ENCODE data around the gene KAZN. TPM values are rescaled to one million over a fixed set of nuclear protein-coding genes. Genes with fewer than 3 reads are reported as not detected.
A peak's percentile ranks its signal among the peaks of the same experiment; 100 is the strongest.

KAZN gene
- total RNA-seq, 8 experiments from 2014 or later: 16.9 to 31.4 (median 21.4) TPM

DNA sequence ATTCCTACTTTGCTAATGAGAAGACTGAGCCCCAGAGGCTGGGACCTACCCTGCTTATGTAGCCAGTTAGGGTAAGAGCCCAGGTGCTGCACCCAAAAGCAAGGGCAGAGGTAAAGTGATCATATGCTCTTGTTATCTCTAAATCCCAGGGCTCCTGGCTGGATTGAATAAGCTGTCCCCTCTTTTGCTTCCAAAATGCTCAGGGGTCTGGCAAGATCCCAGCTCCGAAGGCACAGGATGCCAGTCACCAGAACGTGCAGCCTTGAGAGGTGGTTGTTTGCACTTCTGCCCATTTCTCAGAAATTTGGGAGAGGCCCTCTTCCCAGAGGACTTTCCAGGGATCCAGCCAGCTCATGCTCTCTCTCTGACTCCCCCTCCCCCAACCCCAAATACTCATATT lies 412.7 kb downstream of the KAZN start:
- Histone ChIP-seq H3K27ac (no peak overlapping the region), H3K4me3 (no peak overlapping the region), H3K4me1 (replicated peaks in 1 of 2) (peaks cover 3% of the 10 kb centered on the region in 2 donors)
- 55 to 94% (median 72%) methylated on average over 1 to 2 of the region's 2 CpGs; no CpG with 5 or more reads in 4 of the 10 experiments for WGBS, 10 experiments
- in situ Hi-C loops (cut with MboI; ENCODE audit: low pct_unique_long_range_greater_than_20kb in 2 of 9, low sequenced_read_pairs in 9 of 9, unreplicated experiment in 9 of 9): no loop called here
- ATAC-seq (replicated peaks in 6 of 8): no peak

- peak in 3 of 8 experiments; percentile 47 to 60 (median 57) for ATAC-seq (replicated peaks in 6 of 8)
- H3K4me1 ChIP-seq (replicated peaks in 1 of 2): peaks cover 3% of the 10 kb centered on the region in 2 donors
- H3K4me3 ChIP-seq: no peak overlapping the region
- no peak overlapping the region for H3K27ac ChIP-seq
- in situ Hi-C loops (cut with MboI; ENCODE audit: low pct_unique_long_range_greater_than_20kb in 2 of 9, low sequenced_read_pairs in 9 of 9, unreplicated experiment in 9 of 9): no loop called here
- 19 to 93% (median 51%) methylated on average over 2 to 8 of the region's 8 CpGs; no CpG with 5 or more reads in 4 of the 10 experiments for WGBS, 10 experiments
Observed at GRCh38 chr1:15011661-15012060, 413.2 kb downstream of the KAZN start.

- 69 to 100% (median 84%) methylated on average over 1 to 8 of the region's 8 CpGs; no CpG with 5 or more reads in 3 of the 10 experiments for WGBS, 10 experiments
- H3K4me1 ChIP-seq (replicated peaks in 1 of 2): peaks cover 3% of the 10 kb centered on the region in 2 donors
- in situ Hi-C loops (cut with MboI; ENCODE audit: low pct_unique_long_range_greater_than_20kb in 2 of 9, low sequenced_read_pairs in 9 of 9, unreplicated experiment in 9 of 9): no loop called here
- no peak overlapping the region for H3K27ac ChIP-seq
- no peak for ATAC-seq (replicated peaks in 6 of 8)
- H3K4me3 ChIP-seq: no peak overlapping the region
Observed at GRCh38 chr1:15012822-15013221, 414.3 kb downstream of the KAZN start.

- in situ Hi-C loops (cut with MboI; ENCODE audit: low pct_unique_long_range_greater_than_20kb in 2 of 9, low sequenced_read_pairs in 9 of 9, unreplicated experiment in 9 of 9): no loop called here
- ATAC-seq (replicated peaks in 6 of 8): no peak
- Histone ChIP-seq H3K4me1 (replicated peaks in 1 of 2) (peaks cover 0 to 3% of the 10 kb centered on the region in 2 donors), H3K27ac (no peak overlapping the region), H3K4me3 (no peak overlapping the region)
- 60 to 100% (median 90%) methylated on average over 2 to 8 of the region's 8 CpGs; no CpG with 5 or more reads in 3 of the 10 experiments for WGBS, 10 experiments
Observed at GRCh38 chr1:15013767-15014166, 415.3 kb downstream of the KAZN start.

- H3K4me3 ChIP-seq: no peak overlapping the region
- peak in 4 of 8 experiments; percentile 34 to 91 (median 70) for ATAC-seq (replicated peaks in 6 of 8)
- H3K4me1 ChIP-seq (replicated peaks in 1 of 2): peaks cover 0 to 3% of the 10 kb centered on the region in 2 donors
- 13 to 87% (median 74%) methylated on average over 3 to 10 of the region's 10 CpGs; no CpG with 5 or more reads in 3 of the 10 experiments for WGBS, 10 experiments
- in situ Hi-C loops (cut with MboI; ENCODE audit: low pct_unique_long_range_greater_than_20kb in 2 of 9, low sequenced_read_pairs in 9 of 9, unreplicated experiment in 9 of 9): no loop called here
- no peak overlapping the region for H3K27ac ChIP-seq
Observed at GRCh38 chr1:15014516-15014915, 416.0 kb downstream of the KAZN start.

DNA sequence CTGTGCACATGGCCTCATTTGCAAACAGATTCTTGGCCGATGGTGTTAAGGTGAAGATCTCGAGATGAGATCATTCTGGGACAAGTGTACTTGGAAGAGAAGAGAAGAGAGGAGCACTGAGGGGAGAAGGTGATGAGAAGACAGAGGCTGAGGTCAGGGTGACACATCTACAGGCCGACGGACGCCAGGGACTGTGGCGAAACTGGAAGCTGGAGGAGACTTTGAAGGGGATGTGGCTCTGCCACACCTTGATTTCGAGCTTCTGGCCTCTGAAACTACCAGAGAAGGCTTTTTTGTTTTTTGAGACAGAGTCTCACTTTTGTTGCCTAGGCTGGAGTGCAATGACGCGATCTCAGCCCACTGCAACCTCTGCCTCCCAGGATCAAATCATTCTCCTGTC lies 417.5 kb downstream of the KAZN start:
- in situ Hi-C loops (cut with MboI; ENCODE audit: low pct_unique_long_range_greater_than_20kb in 2 of 9, low sequenced_read_pairs in 9 of 9, unreplicated experiment in 9 of 9): no loop called here
- Histone ChIP-seq H3K4me1 (replicated peaks in 1 of 2) (peaks cover 0 to 3% of the 10 kb centered on the region in 2 donors), H3K27ac (no peak overlapping the region), H3K4me3 (no peak overlapping the region)
- WGBS, 10 experiments: 90 to 100% (median 97%) methylated on average over 1 to 7 of the region's 9 CpGs; no CpG with 5 or more reads in 3 of the 10 experiments
- no peak for ATAC-seq (replicated peaks in 6 of 8)

- H3K27ac ChIP-seq: no peak overlapping the region
- peaks cover 2 to 3% of the 10 kb centered on the region in 2 donors for H3K4me1 ChIP-seq (replicated peaks in 1 of 2)
- 78 to 100% (median 92%) methylated on average over 2 to 10 of the region's 10 CpGs; no CpG with 5 or more reads in 2 of the 10 experiments for WGBS, 10 experiments
- ATAC-seq (replicated peaks in 6 of 8): peak in 1 of 8 experiments; percentile 29
- no peak overlapping the region for H3K4me3 ChIP-seq
- in situ Hi-C loops (cut with MboI; ENCODE audit: low pct_unique_long_range_greater_than_20kb in 2 of 9, low sequenced_read_pairs in 9 of 9, unreplicated experiment in 9 of 9): no loop called here
Observed at GRCh38 chr1:15016526-15016925, 418.0 kb downstream of the KAZN start.

- peaks cover 0 to 2% of the 10 kb centered on the region in 2 donors for H3K4me1 ChIP-seq (replicated peaks in 1 of 2)
- no peak overlapping the region for H3K4me3 ChIP-seq
- in situ Hi-C loops (cut with MboI; ENCODE audit: low pct_unique_long_range_greater_than_20kb in 2 of 9, low sequenced_read_pairs in 9 of 9, unreplicated experiment in 9 of 9): no loop called here
- no peak for ATAC-seq (replicated peaks in 6 of 8)
- WGBS, 10 experiments: 68 to 100% (median 92%) methylated on average over 2 to 7 of the region's 7 CpGs; no CpG with 5 or more reads in 2 of the 10 experiments
- H3K27ac ChIP-seq: no peak overlapping the region
Observed at GRCh38 chr1:15017120-15017519, 418.6 kb downstream of the KAZN start.

- in situ Hi-C loops (cut with MboI; ENCODE audit: low pct_unique_long_range_greater_than_20kb in 2 of 9, low sequenced_read_pairs in 9 of 9, unreplicated experiment in 9 of 9): no loop called here
- ATAC-seq (replicated peaks in 6 of 8): no peak
- H3K4me1 ChIP-seq (replicated peaks in 1 of 2): peaks cover 0 to 2% of the 10 kb centered on the region in 2 donors
- no peak overlapping the region for H3K27ac ChIP-seq
- 80 to 100% (median 93%) methylated on average over 1 to 3 of the region's 4 CpGs; no CpG with 5 or more reads in 3 of the 10 experiments for WGBS, 10 experiments
- H3K4me3 ChIP-seq: no peak overlapping the region
Observed at GRCh38 chr1:15018767-15019166, 420.3 kb downstream of the KAZN start.

- 38 to 83% (median 63%) methylated on average over 2 to 17 of the region's 18 CpGs; no CpG with 5 or more reads in 4 of the 10 experiments for WGBS, 10 experiments
- in situ Hi-C loops (cut with MboI; ENCODE audit: low pct_unique_long_range_greater_than_20kb in 2 of 9, low sequenced_read_pairs in 9 of 9, unreplicated experiment in 9 of 9): loop anchor here in 1 of 9 experiments (10.0 kb wide), 1 partner anchor 86 kb away; no protein-coding TSS in a partner anchor
- Histone ChIP-seq H3K4me3 (no peak overlapping the region), H3K4me1 (replicated peaks in 1 of 2) (peaks cover 0 to 2% of the 10 kb centered on the region in 2 donors), H3K27ac (no peak overlapping the region)
- peak in 5 of 8 experiments; percentile 14 to 35 (median 27) for ATAC-seq (replicated peaks in 6 of 8)
Observed at GRCh38 chr1:15020943-15021745, 422.7 kb downstream of the KAZN start.

- Histone ChIP-seq H3K4me1 (replicated peaks in 1 of 2) (peaks cover 0 to 2% of the 10 kb centered on the region in 2 donors), H3K4me3 (no peak overlapping the region), H3K27ac (no peak overlapping the region)
- in situ Hi-C loops (cut with MboI; ENCODE audit: low pct_unique_long_range_greater_than_20kb in 2 of 9, low sequenced_read_pairs in 9 of 9, unreplicated experiment in 9 of 9): loop anchor here in 1 of 9 experiments (10.0 kb wide), 1 partner anchor 87 kb away; no protein-coding TSS in a partner anchor
- WGBS, 10 experiments: 0 to 100% (median 89%) methylated on average over 1 to 5 of the region's 10 CpGs; no CpG with 5 or more reads in 5 of the 10 experiments
- peak in 3 of 8 experiments; percentile 59 to 94 (median 82) for ATAC-seq (replicated peaks in 6 of 8)
Observed at GRCh38 chr1:15022048-15022447, 423.6 kb downstream of the KAZN start.

- peak in 1 of 8 experiments; percentile 20 for ATAC-seq (replicated peaks in 6 of 8)
- in situ Hi-C loops (cut with MboI; ENCODE audit: low pct_unique_long_range_greater_than_20kb in 2 of 9, low sequenced_read_pairs in 9 of 9, unreplicated experiment in 9 of 9): loop anchor here in 1 of 9 experiments (10.0 kb wide), 1 partner anchor 88 kb away; no protein-coding TSS in a partner anchor
- 45 to 73% (median 55%) methylated on average over 1 to 5 of the region's 5 CpGs; no CpG with 5 or more reads in 4 of the 10 experiments for WGBS, 10 experiments
- Histone ChIP-seq H3K4me3 (no peak overlapping the region), H3K27ac (no peak overlapping the region), H3K4me1 (replicated peaks in 1 of 2) (peaks cover 0 to 13% of the 10 kb centered on the region in 2 donors)
Observed at GRCh38 chr1:15023205-15023604, 424.7 kb downstream of the KAZN start.

GRCh38 chr1:15023976-15024375 lies 425.5 kb downstream of the KAZN start:
- H3K27ac ChIP-seq: no peak overlapping the region
- H3K4me1 ChIP-seq (replicated peaks in 1 of 2): peaks cover 0 to 14% of the 10 kb centered on the region in 2 donors
- ATAC-seq (replicated peaks in 6 of 8): no peak
- H3K4me3 ChIP-seq: no peak overlapping the region
- in situ Hi-C loops (cut with MboI; ENCODE audit: low pct_unique_long_range_greater_than_20kb in 2 of 9, low sequenced_read_pairs in 9 of 9, unreplicated experiment in 9 of 9): loop anchor here in 1 of 9 experiments (10.0 kb wide), 1 partner anchor 89 kb away; no protein-coding TSS in a partner anchor
- 43 to 100% (median 94%) methylated on average over 1 to 8 of the region's 8 CpGs for WGBS, 10 experiments
